B cell (primary cell): ENCODE results near the gene PRDM10. TPM values are rescaled to one million over a fixed set of nuclear protein-coding genes. Genes with fewer than 3 reads are reported as not detected.

ENCODE experiments used
- ATAC-seq: fragments of 200-7000 bp; cut with Tn5 transposase; one replicate; pipeline ENCODE4 v1.10.0; 2021; ENCODE audit warnings: low read depth, mild to moderate bottlenecking, moderate number of reproducible peaks, moderate library complexity
- CTCF ChIA-PET: fragments of 350-600 bp; sonication (Branson Sonifier 250); formaldehyde crosslinking; loops from one replicate; lab custom pipeline; 2021; ENCODE audit warnings: antibody characterized with exemption, inconsistent platforms; lab: Charles Lee
- POLR2A ChIA-PET: fragments of 350-600 bp; sonication (Branson Sonifier 250); formaldehyde crosslinking; loops from one replicate; lab custom pipeline; 2021; ENCODE audit warnings: antibody characterized with exemption; lab: Charles Lee
- DNase-seq: peaks from one replicate; pipeline ENCODE4 v3.0.0; 2013
- H2AFZ ChIP-seq: 2 replicates; pipeline ENCODE4 v1.6.1; 2012; ENCODE audit warnings: mild to moderate bottlenecking, low read depth, low read length; ENCODE audit not compliant: insufficient read depth, poor library complexity, severe bottlenecking
- H3K27ac ChIP-seq, 2 donors: 1 replicate in 1 of 2; 2 replicates in 1 of 2; pipeline ENCODE4 v1.5.1; 2012 to 2013; ENCODE audit warnings: low read length in 2 of 2, mild to moderate bottlenecking in 2 of 2, moderate library complexity in 1 of 2
- H3K27me3 ChIP-seq, 4 experiments: fragments of 200-600 bp in 1 of 4; sonication (generic) in 1 of 4; replicated peaks in 1 of 4; 1 replicate in 2 of 4; 2 replicates in 2 of 4; pipeline versions ENCODE4 v1.6.1 to v1.7.0; 2013 to 2016; ENCODE audit warnings: low read length in 3 of 4, mild to moderate bottlenecking in 2 of 4, mixed read lengths in 1 of 4, moderate library complexity in 1 of 4; ENCODE audit not compliant: insufficient read depth in 4 of 4, control insufficient read depth in 3 of 4; ENCODE audit errors: control extremely low read depth in 1 of 4
- H3K36me3 ChIP-seq, 2 experiments: replicated peaks in 1 of 2; 1 replicate in 1 of 2; 2 replicates in 1 of 2; pipeline versions ENCODE4 v1.6.1 to v1.7.1; 2013; ENCODE audit warnings: low read length in 1 of 2; ENCODE audit not compliant: insufficient read depth in 2 of 2, control insufficient read depth in 1 of 2; ENCODE audit errors: control extremely low read depth in 1 of 2, extremely low read depth in 1 of 2
- H3K4me1 ChIP-seq, 2 donors: fragments of 200-600 bp in 1 of 2; sonication (generic) in 1 of 2; 1 replicate in 1 of 2; 2 replicates in 1 of 2; pipeline versions ENCODE4 v1.5.1 to v1.6.1; 2013 to 2017; ENCODE audit warnings: low read length in 2 of 2; ENCODE audit not compliant: control insufficient read depth in 2 of 2, insufficient read depth in 2 of 2
- H3K4me2 ChIP-seq: replicated peaks from 2 replicates; pipeline ENCODE3; 2012; ENCODE audit warnings: mild to moderate bottlenecking, low read depth, low read length; ENCODE audit not compliant: poor library complexity, severe bottlenecking
- H3K4me3 ChIP-seq, 5 experiments: fragments of 200-600 bp in 1 of 5; sonication (generic) in 1 of 5; 1 replicate in 3 of 5; 2 replicates in 2 of 5; pipeline versions ENCODE4 v1.5.1 to v1.7.0; 2011 to 2016; ENCODE audit warnings: low read length in 4 of 5, mild to moderate bottlenecking in 4 of 5, low read depth in 2 of 5, control low read depth in 1 of 5, moderate library complexity in 1 of 5; ENCODE audit not compliant: insufficient read depth in 1 of 5; ENCODE audit errors: control extremely low read depth in 1 of 5, extremely low read depth in 1 of 5
- H3K79me2 ChIP-seq: fragments of 200-600 bp; sonication (generic); one replicate; pipeline ENCODE4 v1.6.0; 2016; ENCODE audit warnings: low read length; ENCODE audit not compliant: control insufficient read depth, insufficient read depth
- H3K9ac ChIP-seq: fragments of 200-600 bp; sonication (generic); 2 replicates; pipeline ENCODE4 v1.6.1; 2017; ENCODE audit warnings: mild to moderate bottlenecking, low read length, moderate library complexity
- H3K9me3 ChIP-seq, 3 donors: one replicate each; pipeline versions ENCODE4 v1.6.1 to v1.7.1; 2013; ENCODE audit warnings: low read length in 2 of 3; ENCODE audit not compliant: control insufficient read depth in 2 of 3, insufficient read depth in 1 of 3; ENCODE audit errors: control extremely low read depth in 1 of 3
- H4K20me1 ChIP-seq: 2 replicates; pipeline ENCODE4 v1.6.0; 2012; ENCODE audit warnings: mild to moderate bottlenecking, low read length; ENCODE audit not compliant: insufficient read depth, control insufficient read depth, poor library complexity, severe bottlenecking
- H3K27ac Mint-ChIP-seq: one replicate; pipeline ENCODE4 v1.8.0; 2021; ENCODE audit warnings: mixed read lengths
- H3K27me3 Mint-ChIP-seq: one replicate; pipeline ENCODE4 v1.8.0; 2021; ENCODE audit warnings: mixed read lengths
- H3K4me1 Mint-ChIP-seq: one replicate; pipeline ENCODE4 v1.8.0; 2021; ENCODE audit warnings: mixed read lengths
- H3K4me3 Mint-ChIP-seq: one replicate; pipeline ENCODE4 v1.8.0; 2021; ENCODE audit warnings: mixed read lengths
- H3K9me3 Mint-ChIP-seq: one replicate; pipeline ENCODE4 v1.8.0; 2022; ENCODE audit warnings: mixed read lengths; ENCODE audit not compliant: insufficient read depth
- CTCF ChIP-seq: fragments of 200-600 bp; IDR thresholded peaks from one replicate; pipeline ENCODE4 v1.8.0; 2022; ENCODE audit warnings: antibody characterized with exemption, mild to moderate bottlenecking
- EZH2 ChIP-seq: IDR thresholded peaks from 2 replicates; pipeline ENCODE4 v1.6.1; 2012; ENCODE audit warnings: borderline replicate concordance, low read depth, mild to moderate bottlenecking, moderate library complexity, low read length; ENCODE audit not compliant: insufficient read depth, poor library complexity, severe bottlenecking
- WGBS: methylation state at CpG from one replicate; pipeline ENCODE4 v1.1.5; 2013; ENCODE audit warnings: missing lambda C conversion rate; ENCODE audit not compliant: insufficient coverage; 5-methylcytosine and 5-hydroxymethylcytosine counted together
- intact Hi-C: fragments of 100-400 bp; cut with micrococcal nuclease; formaldehyde crosslinking; loops from one replicate; pipeline ENCODE4 v1.10.0; 2022
- polyA plus RNA-seq: library from polyadenylated mRNA; depleted of rRNA; stranded (reverse); fragments of >200 nt; gene quantifications from 2 replicates; pipeline ENCODE4 v1.2.3, GENCODE V29; 2012
- total RNA-seq, 2 donors: library from RNA; stranded (reverse); fragments of 120-200 nt in 1 of 2; gene quantifications; 1 replicate in 1 of 2; 2 replicates in 1 of 2; pipeline versions ENCODE4 v1.2.3 to v1.2.4, GENCODE V29; 2013 to 2022

The PRDM10 gene
- total and polyA plus RNA-seq, 2 donors (not counting 1 experiment from before 2014, with no cell fraction given), result 4.5 to 17.5 TPM

- Histone ChIP-seq H3K9me3 (no peaks in the 10 kb centered on the region), H3K27ac (no peak overlapping the region), H2AFZ (no peak overlapping the region), H3K79me2 (no peaks in the 10 kb centered on the region), H3K4me2 (no peak overlapping the region), H3K4me1 (no peaks in the 10 kb centered on the region), H3K4me3 (no peak overlapping the region), H3K9ac (no peak overlapping the region), H4K20me1 (no peaks in the 10 kb centered on the region), H3K27me3 (no peaks in the 10 kb centered on the region), H3K36me3 (peaks cover 0 to 13% of the 10 kb centered on the region in 2 experiments)
- DNase-seq, result no peak
- TF ChIP-seq CTCF (no peak), EZH2 (no peak)
- no peak overlapping the region for H3K4me3 Mint-ChIP-seq
- no peaks in the 10 kb centered on the region for H3K27me3 Mint-ChIP-seq
- ChIA-PET POLR2A (no interaction called here), CTCF (interaction anchor here (0.8 to 19.3 kb wide), 3 partner anchors 16 to 204 kb away, joined by 3 to 339 read pairs (median 4); no protein-coding TSS in a partner anchor)
- H3K4me1 Mint-ChIP-seq, result no peaks in the 10 kb centered on the region
- intact Hi-C loops, result no loop called here
- 100% methylated on average over 1 of the region's 3 CpGs for WGBS
- H3K9me3 Mint-ChIP-seq, result no peaks in the 10 kb centered on the region
- no peak for ATAC-seq
- no peak overlapping the region for H3K27ac Mint-ChIP-seq
Measured at GRCh38 chr11:129928923-129929692, 73.5 kb downstream of the PRDM10 start.

- WGBS, result no CpG with 5 or more reads among the region's 5 CpGs
- CTCF ChIA-PET, result interaction anchor here (0.7 to 19.3 kb wide), 21 partner anchors 10 to 750 kb away, joined by 3 to 339 read pairs (median 4); no protein-coding TSS in a partner anchor
- Histone ChIP-seq H4K20me1 (no peaks in the 10 kb centered on the region), H3K9me3 (no peaks in the 10 kb centered on the region), H3K9ac (no peak overlapping the region), H3K4me2 (no peak overlapping the region), H3K4me1 (peaks cover 0 to 8% of the 10 kb centered on the region in 2 donors), H3K27me3 (no peaks in the 10 kb centered on the region), H3K36me3 (peaks cover 0 to 9% of the 10 kb centered on the region in 2 experiments), H3K79me2 (no peaks in the 10 kb centered on the region), H3K27ac (no peak overlapping the region), H2AFZ (no peak overlapping the region), H3K4me3 (no peak overlapping the region)
- POLR2A ChIA-PET, result interaction anchor here (1.1 kb wide), 1 partner anchor 210 kb away, joined by 3 read pairs; no protein-coding TSS in a partner anchor
- no peaks in the 10 kb centered on the region for H3K27me3 Mint-ChIP-seq
- intact Hi-C loops, result loop anchor here (1.0 to 2.0 kb wide), 3 partner anchors 27 to 210 kb away; partner anchors contain the start of gene NFRKB
- H3K4me3 Mint-ChIP-seq, result no peak overlapping the region
- no peak for TF ChIP-seq CTCF
- TF ChIP-seq EZH2, result no peak
- no peak overlapping the region for H3K27ac Mint-ChIP-seq
- DNase-seq (no peak), ATAC-seq (no peak)
- no peaks in the 10 kb centered on the region for H3K9me3 Mint-ChIP-seq
- H3K4me1 Mint-ChIP-seq, result peaks cover 4% of the 10 kb centered on the region
Measured at GRCh38 chr11:129922674-129923073, 80.0 kb downstream of the PRDM10 start.
